Kidney tubule cell (primary cell): ENCODE results near the gene MAML2.

Experiments
- DNase-seq: peaks from one replicate; pipeline ENCODE4 v3.0.0-alpha.2; 2018; ENCODE audit warnings: low spot score

MAML2 gene

GRCh38 chr11:95964281-95964680 is 378.7 kb downstream of the MAML2 start:
- DNase-seq = no peak

GRCh38 chr11:95961758-95962157 is 381.2 kb downstream of the MAML2 start:
- DNase-seq = no peak

- DNase-seq = no peak
Measured at GRCh38 chr11:95950905-95951304, 392.1 kb downstream of the MAML2 start.

- DNase-seq = no peak
Measured at GRCh38 chr11:95948637-95949036, 394.4 kb downstream of the MAML2 start.

- no peak for DNase-seq
Measured at GRCh38 chr11:95944623-95945022, 398.4 kb downstream of the MAML2 start.

GRCh38 chr11:95943546-95943945 is 399.4 kb downstream of the MAML2 start:
- no peak for DNase-seq

DNA sequence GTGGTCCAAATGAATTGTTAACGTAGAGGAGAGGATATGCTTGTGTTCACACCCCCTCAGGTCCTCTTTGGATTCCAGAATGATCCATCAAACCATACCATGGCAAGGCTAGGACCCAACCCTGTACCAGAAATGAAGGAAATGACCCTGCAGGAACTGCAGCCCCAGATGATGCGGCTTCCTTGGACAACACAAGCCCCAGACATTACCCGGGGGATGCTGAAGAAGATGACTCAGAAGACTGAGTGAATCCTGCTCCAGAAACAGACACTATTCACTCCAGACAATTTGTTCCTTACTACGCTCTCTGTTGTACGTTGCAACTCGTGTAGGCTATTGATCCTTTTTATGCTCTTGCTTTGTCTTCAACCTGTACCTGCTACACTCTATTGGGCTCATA is 403.9 kb downstream of the MAML2 start:
- no peak for DNase-seq

DNA sequence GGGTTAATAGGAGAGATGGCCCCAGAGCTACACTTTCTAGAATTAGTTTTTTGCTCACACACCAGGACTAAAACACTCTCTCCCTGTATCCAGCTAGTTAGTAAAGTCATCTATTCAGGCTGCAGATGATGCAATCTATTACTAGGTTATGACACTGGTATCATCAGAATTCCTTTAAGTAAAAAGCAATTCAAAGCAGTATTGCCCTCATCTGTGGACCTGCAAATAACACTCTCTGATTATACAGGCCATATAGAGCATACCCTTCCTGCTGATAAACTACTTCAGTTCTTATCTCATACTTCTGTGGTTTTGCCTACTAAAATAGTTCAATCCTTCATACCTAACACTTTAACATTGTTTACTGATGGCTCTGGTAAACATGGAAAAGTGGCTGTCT is 405.6 kb downstream of the MAML2 start:
- no peak for DNase-seq

GRCh38 chr11:95933594-95933993 is 409.4 kb downstream of the MAML2 start:
- DNase-seq = no peak

- no peak for DNase-seq
Measured at GRCh38 chr11:95931916-95932315, 411.1 kb downstream of the MAML2 start.

DNA sequence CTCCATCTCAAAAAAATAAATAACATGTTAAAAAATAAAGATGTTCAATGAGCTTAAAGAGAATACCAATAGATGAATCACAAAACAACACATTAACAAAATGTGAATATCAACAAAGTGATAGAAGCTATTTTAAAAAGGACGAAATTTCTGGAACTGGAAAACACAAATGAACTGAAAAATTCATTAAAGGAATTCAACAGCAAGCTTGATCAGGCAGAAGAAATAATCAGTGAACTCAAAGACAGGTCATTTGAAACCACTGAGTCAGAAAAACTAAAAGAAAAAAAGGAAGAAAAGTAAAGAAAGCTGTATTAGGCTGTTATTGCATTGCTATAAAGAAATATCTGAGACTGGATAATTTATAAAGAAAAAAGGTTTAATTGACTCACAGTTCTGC is 412.0 kb downstream of the MAML2 start:
- no peak for DNase-seq

DNA sequence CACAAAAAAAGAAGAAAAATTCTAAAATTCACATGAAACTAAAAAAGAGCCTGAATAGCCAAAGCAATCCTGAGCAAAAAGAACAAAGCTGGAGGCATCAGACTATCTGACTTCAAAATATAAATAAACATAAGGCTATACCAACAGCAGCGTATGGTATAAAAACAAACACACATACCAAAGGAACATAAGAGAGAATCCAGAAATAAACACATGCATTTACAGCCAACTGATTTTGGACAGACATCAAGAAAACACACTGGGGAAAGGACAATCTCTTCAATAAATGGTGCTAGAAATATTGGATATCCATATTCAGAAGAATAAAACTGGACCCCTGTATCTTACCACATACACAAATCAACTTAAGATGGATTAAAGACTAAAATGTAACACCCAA is 416.3 kb downstream of the MAML2 start:
- DNase-seq = no peak
